T1000 (cell line): Measurements from ENCODE around the gene SPACDR.
"Not testable (repeated sequence)": the region's sequence is repeated elsewhere in the genome, so short reads cannot be mapped to it uniquely, and the experiment has no call there.

Experiments
- DNase-seq: peaks from one replicate; lab custom pipeline; 2025; ENCODE audit warnings: mixed read lengths; lab: John Stamatoyannopoulos, UW

Gene SPACDR

GRCh38 chr7:100465702-100466311, 1.7 kb upstream of the SPACDR start:
- no peak for DNase-seq

GRCh38 chr7:100465299-100465698, 1.2 kb upstream of the SPACDR start:
- no peak for DNase-seq

GRCh38 chr7:100464791-100465190, 731 bp upstream of the SPACDR start:
- no peak for DNase-seq

- no peak for DNase-seq
Measured at GRCh38 chr7:100457033-100457432, 7.0 kb downstream of the SPACDR start.

- no peak for DNase-seq
Measured at GRCh38 chr7:100456562-100456961, 7.5 kb downstream of the SPACDR start.

- DNase-seq, result no peak
Measured at GRCh38 chr7:100455206-100455605, 8.9 kb downstream of the SPACDR start.

GRCh38 chr7:100453854-100454253, 10.2 kb downstream of the SPACDR start:
- DNase-seq, result not testable (repeated sequence)

- no peak for DNase-seq
Measured at GRCh38 chr7:100452513-100452912, 11.5 kb downstream of the SPACDR start.

- DNase-seq, result no peak
Measured at GRCh38 chr7:100449190-100449795, 14.8 kb downstream of the SPACDR start.

GRCh38 chr7:100447363-100447762, 16.7 kb downstream of the SPACDR start:
- not testable (repeated sequence) for DNase-seq

- DNase-seq, result no peak
Measured at GRCh38 chr7:100446040-100446439, 18.0 kb downstream of the SPACDR start.

- DNase-seq, result no peak
Measured at GRCh38 chr7:100444311-100445278, 19.5 kb downstream of the SPACDR start.

- DNase-seq, result no peak
Measured at GRCh38 chr7:100443096-100443840, 20.8 kb downstream of the SPACDR start.

- no peak for DNase-seq
Measured at GRCh38 chr7:100441641-100442535, 22.2 kb downstream of the SPACDR start.

- DNase-seq, result not testable (repeated sequence)
Measured at GRCh38 chr7:100439244-100439643, 24.8 kb downstream of the SPACDR start.

- DNase-seq, result not testable (repeated sequence)
Measured at GRCh38 chr7:100438731-100439130, 25.3 kb downstream of the SPACDR start.

- no peak for DNase-seq
Measured at GRCh38 chr7:100438172-100438571, 25.9 kb downstream of the SPACDR start.

GRCh38 chr7:100437150-100438100, 26.6 kb downstream of the SPACDR start:
- DNase-seq, result no peak

GRCh38 chr7:100435401-100436304, 28.4 kb downstream of the SPACDR start:
- DNase-seq, result no peak
